SU-DHL-6 (cell line): ENCODE measurements around the gene GOT1.

Experiments used
- EZH2phosphoT487 ChIP-seq: fragments of 200-600 bp; sonication (generic), shearing (Covaris generic); conservative IDR thresholded peaks from 2 replicates; pipeline ENCODE4 v1.6.1; 2018; ENCODE audit warnings: mild to moderate bottlenecking, antibody characterized with exemption, low read length, moderate library complexity, mixed read lengths
- TF ChIP-seq, protein P1 (sequence below): fragments of 200-600 bp; sonication (generic); IDR thresholded peaks from one replicate; pipeline ENCODE4 v1.5.1; 2017; ENCODE audit warnings: antibody characterized with exemption, mild to moderate bottlenecking, low read length, moderate library complexity; ENCODE audit not compliant: insufficient read depth, poor library complexity, severe bottlenecking

DNA sequence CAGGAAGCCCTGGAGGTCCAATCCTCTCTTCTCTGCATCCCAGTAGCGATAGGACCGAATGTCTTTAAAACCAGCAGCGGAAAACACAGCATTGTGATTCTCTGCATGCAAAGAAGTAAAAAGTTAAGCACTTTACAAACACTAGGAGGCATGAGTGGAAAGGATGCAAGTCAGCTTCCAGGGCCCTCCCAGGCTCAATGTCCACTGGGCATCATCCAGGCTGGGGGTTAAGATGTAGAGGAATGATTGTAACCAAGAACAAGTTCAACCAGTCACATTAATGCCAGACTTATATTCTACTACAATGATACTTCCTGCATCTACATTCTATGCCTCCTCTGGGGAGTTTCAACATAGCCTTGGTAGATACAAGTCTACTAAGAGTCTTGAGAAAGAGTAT, 24.3 kb downstream of the GOT1 start:
- TF ChIP-seq, protein P1, sequence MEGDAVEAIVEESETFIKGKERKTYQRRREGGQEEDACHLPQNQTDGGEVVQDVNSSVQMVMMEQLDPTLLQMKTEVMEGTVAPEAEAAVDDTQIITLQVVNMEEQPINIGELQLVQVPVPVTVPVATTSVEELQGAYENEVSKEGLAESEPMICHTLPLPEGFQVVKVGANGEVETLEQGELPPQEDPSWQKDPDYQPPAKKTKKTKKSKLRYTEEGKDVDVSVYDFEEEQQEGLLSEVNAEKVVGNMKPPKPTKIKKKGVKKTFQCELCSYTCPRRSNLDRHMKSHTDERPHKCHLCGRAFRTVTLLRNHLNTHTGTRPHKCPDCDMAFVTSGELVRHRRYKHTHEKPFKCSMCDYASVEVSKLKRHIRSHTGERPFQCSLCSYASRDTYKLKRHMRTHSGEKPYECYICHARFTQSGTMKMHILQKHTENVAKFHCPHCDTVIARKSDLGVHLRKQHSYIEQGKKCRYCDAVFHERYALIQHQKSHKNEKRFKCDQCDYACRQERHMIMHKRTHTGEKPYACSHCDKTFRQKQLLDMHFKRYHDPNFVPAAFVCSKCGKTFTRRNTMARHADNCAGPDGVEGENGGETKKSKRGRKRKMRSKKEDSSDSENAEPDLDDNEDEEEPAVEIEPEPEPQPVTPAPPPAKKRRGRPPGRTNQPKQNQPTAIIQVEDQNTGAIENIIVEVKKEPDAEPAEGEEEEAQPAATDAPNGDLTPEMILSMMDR, result no peak
- TF ChIP-seq EZH2phosphoT487, result no peak
